Measurements from ENCODE around the gene PROKR1.

DNA sequence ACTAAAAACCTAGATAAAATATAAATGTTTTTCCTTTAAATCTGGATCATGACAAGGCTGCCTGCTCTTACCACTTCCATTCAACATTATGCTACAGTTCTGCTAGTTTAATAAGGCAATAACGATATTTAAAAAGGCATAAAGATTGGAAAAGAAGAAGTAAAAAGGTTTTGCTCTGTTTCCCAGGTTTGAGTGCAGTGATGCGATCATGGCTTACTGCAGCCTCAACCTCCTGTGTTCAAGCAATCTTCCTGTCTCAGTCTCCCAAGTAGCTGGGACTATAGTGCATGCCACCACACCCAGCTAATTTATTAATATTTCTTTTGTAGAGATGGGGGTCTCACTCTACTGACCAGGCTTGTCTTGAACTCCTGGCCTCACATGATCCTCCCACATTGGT is 40.8 kb downstream of the PROKR1 start:
- TF ChIP-seq CTCF (IDR thresholded peaks at IDR 0.05) (no peak), POLR2A (IDR thresholded peaks at IDR 0.05) (no peak)
